Prostate gland (tissue), 2 donors: Measurements from ENCODE around the gene SF3A2.

Experiments used
- POLR2AphosphoS5 ChIP-seq: sonication (generic); formaldehyde crosslinking; IDR thresholded peaks from one replicate; pipeline ENCODE4 v1.6.1; 2017; ENCODE audit warnings: antibody characterized with exemption
- TF ChIP-seq, protein P1 (sequence below), 4 experiments: fragments of 200-600 bp in 2 of 4; fragments of 450-650 bp in 2 of 4; sonication (generic) in 2 of 4; IDR thresholded peaks; 1 replicate in 3 of 4; 2 replicates in 1 of 4; pipeline ENCODE4 v1.5.1; 2016 to 2019; ENCODE audit warnings: antibody characterized with exemption in 4 of 4, mild to moderate bottlenecking in 2 of 4, moderate library complexity in 2 of 4

DNA sequence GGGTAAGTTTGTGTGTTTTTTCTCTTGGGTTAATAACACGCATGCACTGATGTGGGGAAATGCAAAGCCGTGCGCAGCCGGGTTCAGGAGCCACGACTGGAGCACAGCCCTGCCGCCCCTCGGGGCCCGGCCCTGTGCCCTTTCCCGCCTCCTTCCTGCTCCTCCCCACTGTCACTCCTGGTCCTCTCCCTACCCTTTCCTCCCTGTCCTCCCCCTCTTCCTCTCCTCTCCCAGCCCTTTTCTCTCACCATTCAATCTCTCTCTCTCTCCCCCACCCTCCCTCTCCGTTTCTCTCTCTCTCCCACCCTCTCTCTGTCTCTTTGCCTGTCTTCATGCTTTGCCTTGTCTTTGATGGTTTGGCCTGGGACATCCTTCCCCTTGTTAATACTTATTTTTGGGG is 27.6 kb upstream of the SF3A2 start:
- TF ChIP-seq, protein P1, sequence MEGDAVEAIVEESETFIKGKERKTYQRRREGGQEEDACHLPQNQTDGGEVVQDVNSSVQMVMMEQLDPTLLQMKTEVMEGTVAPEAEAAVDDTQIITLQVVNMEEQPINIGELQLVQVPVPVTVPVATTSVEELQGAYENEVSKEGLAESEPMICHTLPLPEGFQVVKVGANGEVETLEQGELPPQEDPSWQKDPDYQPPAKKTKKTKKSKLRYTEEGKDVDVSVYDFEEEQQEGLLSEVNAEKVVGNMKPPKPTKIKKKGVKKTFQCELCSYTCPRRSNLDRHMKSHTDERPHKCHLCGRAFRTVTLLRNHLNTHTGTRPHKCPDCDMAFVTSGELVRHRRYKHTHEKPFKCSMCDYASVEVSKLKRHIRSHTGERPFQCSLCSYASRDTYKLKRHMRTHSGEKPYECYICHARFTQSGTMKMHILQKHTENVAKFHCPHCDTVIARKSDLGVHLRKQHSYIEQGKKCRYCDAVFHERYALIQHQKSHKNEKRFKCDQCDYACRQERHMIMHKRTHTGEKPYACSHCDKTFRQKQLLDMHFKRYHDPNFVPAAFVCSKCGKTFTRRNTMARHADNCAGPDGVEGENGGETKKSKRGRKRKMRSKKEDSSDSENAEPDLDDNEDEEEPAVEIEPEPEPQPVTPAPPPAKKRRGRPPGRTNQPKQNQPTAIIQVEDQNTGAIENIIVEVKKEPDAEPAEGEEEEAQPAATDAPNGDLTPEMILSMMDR (IDR thresholded peaks at IDR 0.05) = no peak
- TF ChIP-seq POLR2AphosphoS5 = no peak
